ENCODE data around the gene MEGF11. TPM values are rescaled to one million over a fixed set of nuclear protein-coding genes. Genes with fewer than 3 reads are reported as not detected.

Gene MEGF11
- polyA plus RNA-seq, 1 of the 3 experiments (the other 2 are of a cell fraction), result not detected

GRCh38 chr15:65917936-65918335 is 335.6 kb downstream of the MEGF11 start:
- no peak for TF ChIP-seq SIN3A (IDR thresholded peaks at IDR 0.05; ENCODE audit: borderline replicate concordance, low read depth, low read length)
- no peak for TF ChIP-seq CHD2 (IDR thresholded peaks at IDR 0.05; ENCODE audit: low read length, partially characterized antibody)
- no peak for TF ChIP-seq FOXJ3 (CRISPR knock-in tag; IDR thresholded peaks at IDR 0.05)
- TF ChIP-seq NFIC (IDR thresholded peaks at IDR 0.05; ENCODE audit: borderline replicate concordance), result no peak
- TF ChIP-seq SMC3 (IDR thresholded peaks at IDR 0.05; ENCODE audit: low read depth, low read length), result no peak
- TF ChIP-seq RCOR1 (IDR thresholded peaks at IDR 0.05; ENCODE audit: low read length), result no peak
- no peak for TF ChIP-seq GATA2 (CRISPR knock-in tag; IDR thresholded peaks at IDR 0.05)
- TF ChIP-seq RFX5 (IDR thresholded peaks at IDR 0.05; ENCODE audit: low read length), result no peak
- TF ChIP-seq TEAD4 (IDR thresholded peaks at IDR 0.05; ENCODE audit: borderline replicate concordance, insufficient read depth), result no peak
- no peak for TF ChIP-seq EZH2phosphoT487 (IDR thresholded peaks at IDR 0.05; ENCODE audit: borderline replicate concordance, low read depth)
- TF ChIP-seq, protein P1, sequence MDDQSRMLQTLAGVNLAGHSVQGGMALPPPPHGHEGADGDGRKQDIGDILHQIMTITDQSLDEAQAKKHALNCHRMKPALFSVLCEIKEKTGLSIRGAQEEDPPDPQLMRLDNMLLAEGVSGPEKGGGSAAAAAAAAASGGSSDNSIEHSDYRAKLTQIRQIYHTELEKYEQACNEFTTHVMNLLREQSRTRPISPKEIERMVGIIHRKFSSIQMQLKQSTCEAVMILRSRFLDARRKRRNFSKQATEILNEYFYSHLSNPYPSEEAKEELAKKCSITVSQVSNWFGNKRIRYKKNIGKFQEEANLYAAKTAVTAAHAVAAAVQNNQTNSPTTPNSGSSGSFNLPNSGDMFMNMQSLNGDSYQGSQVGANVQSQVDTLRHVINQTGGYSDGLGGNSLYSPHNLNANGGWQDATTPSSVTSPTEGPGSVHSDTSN (IDR thresholded peaks at IDR 0.05), result no peak
- TF ChIP-seq TAF1 (IDR thresholded peaks at IDR 0.05; ENCODE audit: borderline replicate concordance, low read depth, low read length), result no peak
- no peak for TF ChIP-seq REST (IDR thresholded peaks at IDR 0.05; ENCODE audit: low read depth, low read length)
- no peak for TF ChIP-seq FOXM1 (IDR thresholded peaks at IDR 0.05; ENCODE audit: low read depth)
- TF ChIP-seq EP300 (IDR thresholded peaks at IDR 0.05; ENCODE audit: borderline replicate concordance in 1 of 2, low read depth in 1 of 2, low read length in 1 of 2), result no peak
- no peak for TF ChIP-seq MEF2A (IDR thresholded peaks at IDR 0.05; ENCODE audit: borderline replicate concordance, low read depth)
- TF ChIP-seq NRF1 (IDR thresholded peaks at IDR 0.05; ENCODE audit: low read depth, low read length), result no peak
- no peak for TF ChIP-seq RAD21 (IDR thresholded peaks at IDR 0.05; ENCODE audit: low read length)
- no peak for TF ChIP-seq CTCF (IDR thresholded peaks at IDR 0.05)
- Histone ChIP-seq H4K20me1 (ENCODE audit: insufficient read depth) (no peaks in the 10 kb centered on the region), H3K9me3 (no peaks in the 10 kb centered on the region), H3K79me2 (ENCODE audit: insufficient read depth) (no peaks in the 10 kb centered on the region), H3K27me3 (ENCODE audit: insufficient read depth) (no peaks in the 10 kb centered on the region), H3K4me2 (no peak overlapping the region), H3F3A (replicated peaks; ENCODE audit: insufficient read depth) (no peaks in the 10 kb centered on the region), H3K9ac (no peak overlapping the region), H3K4me3 (ENCODE audit: low read depth in 2 of 2, low read length in 1 of 2) (no peak overlapping the region), H2AFZ (ENCODE audit: low read depth) (no peak overlapping the region), H3K9me2 (no peaks in the 10 kb centered on the region), H3K4me1 (ENCODE audit: control insufficient read depth in 1 of 2, insufficient read depth in 2 of 2, low read depth in 1 of 2, low read length in 1 of 2) (peaks cover 0 to 27% of the 10 kb centered on the region in 2 experiments; a peak in 1 of 4 replicates), H3K36me3 (replicated peaks in 1 of 2; ENCODE audit: control insufficient read depth in 1 of 2, insufficient read depth in 2 of 2, low read length in 1 of 2) (peaks cover 0 to 6% of the 10 kb centered on the region in 2 experiments), H3K27ac (ENCODE audit: low read depth in 2 of 2, low read length in 1 of 2) (no peak overlapping the region)
- CTCF ChIA-PET, result interaction anchor here (0.9 to 4.1 kb wide), 17 partner anchors 8 to 649 kb away, joined by 3 to 40 read pairs (median 6); partner anchors contain the start of gene MEGF11
- no peak for DNase-seq
- POLR2A ChIA-PET, result no interaction called here
- 93% methylated on average over 3 of the region's 4 CpGs for WGBS (ENCODE audit: low lambda C conversion rate)
